Neural progenitor cell (in vitro differentiated cells): ENCODE data around the gene KCNT1. TPM values are rescaled to one million over a fixed set of nuclear protein-coding genes. Genes with fewer than 3 reads are reported as not detected.

Experiments
- DNase-seq: peaks from one replicate; pipeline ENCODE4 v3.0.0-alpha.2; 2016; ENCODE audit warnings: low spot score
- H2AFZ ChIP-seq: fragments of 200-600 bp; sonication (generic); replicated peaks from 2 replicates; pipeline ENCODE4 v1.6.1; 2016; ENCODE audit warnings: antibody characterized with exemption
- H3F3A ChIP-seq: fragments of 200-600 bp; sonication (generic); 2 replicates; pipeline ENCODE4 v1.6.1; 2016; ENCODE audit warnings: antibody characterized with exemption, low read depth
- H3K27ac ChIP-seq: fragments of 200-600 bp; sonication (generic); 2 replicates; pipeline ENCODE4 v1.5.1; 2016; ENCODE audit warnings: mild to moderate bottlenecking
- H3K27me3 ChIP-seq: fragments of 200-600 bp; sonication (generic); 2 replicates; pipeline ENCODE4 v1.6.1; 2016; ENCODE audit warnings: mild to moderate bottlenecking, moderate library complexity
- H3K36me3 ChIP-seq: fragments of 200-600 bp; sonication (generic); 2 replicates; pipeline ENCODE4 v1.5.1; 2016
- H3K4me1 ChIP-seq: fragments of 200-600 bp; sonication (generic); 2 replicates; pipeline ENCODE4 v1.6.1; 2016; ENCODE audit warnings: mixed run types
- H3K4me2 ChIP-seq: fragments of 200-600 bp; sonication (generic); 2 replicates; pipeline ENCODE4 v1.6.1; 2016
- H3K4me3 ChIP-seq: fragments of 200-600 bp; sonication (generic); 2 replicates; pipeline ENCODE4 v1.5.1; 2016
- H3K79me2 ChIP-seq: fragments of 200-600 bp; sonication (generic); 2 replicates; pipeline ENCODE4 v1.6.1; 2016; ENCODE audit warnings: low read depth
- H3K9ac ChIP-seq: fragments of 200-600 bp; sonication (generic); 2 replicates; pipeline ENCODE4 v1.6.1; 2016
- H3K9me3 ChIP-seq: fragments of 200-600 bp; sonication (generic); 2 replicates; pipeline ENCODE4 v1.5.1; 2016; ENCODE audit warnings: low read depth
- H4K20me1 ChIP-seq: fragments of 200-600 bp; sonication (generic); 2 replicates; pipeline ENCODE4 v1.6.1; 2016; ENCODE audit warnings: low read depth
- H3K27ac Mint-ChIP-seq: 3 replicates; pipeline ENCODE4 v1.8.0; 2021; ENCODE audit warnings: mixed read lengths
- H3K27me3 Mint-ChIP-seq: 2 replicates; pipeline ENCODE4 v1.8.0; 2022; ENCODE audit warnings: low read depth, mild to moderate bottlenecking, inconsistent platforms, moderate library complexity, mixed read lengths; ENCODE audit not compliant: insufficient read depth
- H3K36me3 Mint-ChIP-seq: 3 replicates; pipeline ENCODE4 v1.8.0; 2021; ENCODE audit warnings: mixed read lengths
- H3K4me1 Mint-ChIP-seq: 3 replicates; pipeline ENCODE4 v1.8.0; 2021; ENCODE audit warnings: mixed read lengths
- H3K4me3 Mint-ChIP-seq: 3 replicates; pipeline ENCODE4 v1.8.0; 2021; ENCODE audit warnings: mild to moderate bottlenecking, moderate library complexity, mixed read lengths
- H3K9me3 Mint-ChIP-seq: 3 replicates; pipeline ENCODE4 v1.8.0; 2020; ENCODE audit warnings: mixed read lengths
- EZH2 ChIP-seq: fragments of 200-600 bp; sonication (generic); IDR thresholded peaks from 2 replicates; pipeline ENCODE4 v1.6.1; 2017; ENCODE audit warnings: antibody characterized with exemption, mild to moderate bottlenecking, moderate library complexity
- EZH2phosphoT487 ChIP-seq: fragments of 200-600 bp; sonication (generic); IDR thresholded peaks from 2 replicates; pipeline ENCODE4 v1.6.1; 2017; ENCODE audit warnings: antibody characterized with exemption
- total RNA-seq: library from RNA; depleted of rRNA; stranded (reverse); fragments of >200 nt; gene quantifications from 2 replicates; pipeline ENCODE4 v1.2.3, GENCODE V29; 2015; ENCODE audit warnings: low replicate concordance
- TF ChIP-seq, protein P1 (sequence below): fragments of 200-600 bp; sonication (generic); IDR thresholded peaks from 2 replicates; pipeline ENCODE4 v1.5.1; 2017; ENCODE audit warnings: antibody characterized with exemption, mild to moderate bottlenecking

Gene KCNT1
- total RNA-seq, 1 donor from 2014 or later: not detected

GRCh38 chr9:135790356-135790755 lies 88.4 kb downstream of the KCNT1 start:
- no peak overlapping the region for H3K27ac Mint-ChIP-seq
- no peaks in the 10 kb centered on the region for H3K79me2 ChIP-seq
- H3K36me3 ChIP-seq: no peaks in the 10 kb centered on the region
- no peaks in the 10 kb centered on the region for H3K27me3 ChIP-seq
- no peaks in the 10 kb centered on the region for H3K4me1 ChIP-seq
- H3K4me1 Mint-ChIP-seq: no peaks in the 10 kb centered on the region
- H3K9me3 Mint-ChIP-seq: no peaks in the 10 kb centered on the region
- H3K4me3 Mint-ChIP-seq: no peak overlapping the region
- H2AFZ ChIP-seq: no peak overlapping the region
- H4K20me1 ChIP-seq: no peaks in the 10 kb centered on the region
- H3K27ac ChIP-seq: no peak overlapping the region
- H3K9ac ChIP-seq: no peak overlapping the region
- H3K36me3 Mint-ChIP-seq: no peaks in the 10 kb centered on the region
- TF ChIP-seq EZH2 (no peak), EZH2phosphoT487 (no peak)
- TF ChIP-seq, protein P1, sequence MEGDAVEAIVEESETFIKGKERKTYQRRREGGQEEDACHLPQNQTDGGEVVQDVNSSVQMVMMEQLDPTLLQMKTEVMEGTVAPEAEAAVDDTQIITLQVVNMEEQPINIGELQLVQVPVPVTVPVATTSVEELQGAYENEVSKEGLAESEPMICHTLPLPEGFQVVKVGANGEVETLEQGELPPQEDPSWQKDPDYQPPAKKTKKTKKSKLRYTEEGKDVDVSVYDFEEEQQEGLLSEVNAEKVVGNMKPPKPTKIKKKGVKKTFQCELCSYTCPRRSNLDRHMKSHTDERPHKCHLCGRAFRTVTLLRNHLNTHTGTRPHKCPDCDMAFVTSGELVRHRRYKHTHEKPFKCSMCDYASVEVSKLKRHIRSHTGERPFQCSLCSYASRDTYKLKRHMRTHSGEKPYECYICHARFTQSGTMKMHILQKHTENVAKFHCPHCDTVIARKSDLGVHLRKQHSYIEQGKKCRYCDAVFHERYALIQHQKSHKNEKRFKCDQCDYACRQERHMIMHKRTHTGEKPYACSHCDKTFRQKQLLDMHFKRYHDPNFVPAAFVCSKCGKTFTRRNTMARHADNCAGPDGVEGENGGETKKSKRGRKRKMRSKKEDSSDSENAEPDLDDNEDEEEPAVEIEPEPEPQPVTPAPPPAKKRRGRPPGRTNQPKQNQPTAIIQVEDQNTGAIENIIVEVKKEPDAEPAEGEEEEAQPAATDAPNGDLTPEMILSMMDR: no peak
- DNase-seq: no peak
- peaks cover 4% of the 10 kb centered on the region for H3K27me3 Mint-ChIP-seq
- no peak overlapping the region for H3K4me3 ChIP-seq
- no peaks in the 10 kb centered on the region for H3K9me3 ChIP-seq
- no peak overlapping the region for H3K4me2 ChIP-seq
- no peaks in the 10 kb centered on the region for H3F3A ChIP-seq

- Mint-ChIP-seq H3K36me3 (no peaks in the 10 kb centered on the region), H3K9me3 (no peaks in the 10 kb centered on the region), H3K27me3 (peaks cover 2% of the 10 kb centered on the region), H3K27ac (no peak overlapping the region), H3K4me1 (no peaks in the 10 kb centered on the region), H3K4me3 (no peak overlapping the region)
- Histone ChIP-seq H3K79me2 (no peaks in the 10 kb centered on the region), H3K9me3 (no peaks in the 10 kb centered on the region), H3K9ac (no peak overlapping the region), H3K4me3 (no peak overlapping the region), H3K4me2 (no peak overlapping the region), H3K36me3 (no peaks in the 10 kb centered on the region), H3F3A (no peaks in the 10 kb centered on the region), H3K27me3 (no peaks in the 10 kb centered on the region), H2AFZ (no peak overlapping the region), H3K27ac (no peak overlapping the region), H3K4me1 (no peaks in the 10 kb centered on the region), H4K20me1 (no peaks in the 10 kb centered on the region)
- TF ChIP-seq, protein P1: no peak
- TF ChIP-seq EZH2phosphoT487 (no peak), EZH2 (no peak)
- DNase-seq: no peak
Observed at GRCh38 chr9:135790850-135791249, 88.9 kb downstream of the KCNT1 start.

DNA sequence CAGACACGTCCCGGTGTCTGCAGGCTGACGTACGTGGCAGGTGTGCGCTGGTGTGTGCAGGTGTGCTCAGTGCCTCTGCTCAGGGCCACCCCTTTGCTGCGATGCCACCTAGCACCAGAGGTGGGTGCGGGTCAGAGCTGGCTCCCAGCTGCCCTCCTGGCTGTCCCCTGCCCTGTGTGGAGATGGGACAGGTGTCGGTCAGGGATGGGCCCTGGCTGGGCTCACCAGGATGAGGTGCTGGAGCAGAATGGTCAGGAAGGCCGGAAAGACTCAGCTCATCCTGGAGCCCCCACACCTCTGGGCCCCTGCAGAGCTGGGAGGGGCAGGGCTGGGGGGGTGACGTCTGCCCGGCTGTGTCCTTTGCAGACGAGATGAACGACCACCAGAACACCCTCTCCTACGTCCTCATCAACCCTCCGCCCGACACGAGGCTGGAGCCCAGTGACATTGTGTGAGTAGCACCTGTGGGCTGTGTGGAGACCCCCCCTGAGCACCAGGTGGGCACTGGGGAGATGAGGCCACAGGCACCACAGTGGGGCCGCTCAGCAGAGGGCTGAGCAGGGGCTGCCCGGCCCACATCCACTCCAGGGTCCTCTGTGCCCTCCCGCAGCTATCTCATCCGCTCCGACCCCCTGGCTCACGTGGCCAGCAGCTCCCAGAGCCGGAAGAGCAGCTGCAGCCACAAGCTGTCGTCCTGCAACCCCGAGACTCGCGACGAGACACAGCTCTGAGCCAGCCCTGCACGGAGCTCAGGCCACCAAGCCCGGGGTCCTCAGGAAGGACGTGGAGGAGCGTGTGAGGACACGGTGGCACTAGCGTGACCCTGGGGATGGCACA lies 89.7 kb downstream of the KCNT1 start:
- H2AFZ ChIP-seq: no peak overlapping the region
- H3K27ac ChIP-seq: no peak overlapping the region
- H3K27me3 ChIP-seq: no peaks in the 10 kb centered on the region
- Mint-ChIP-seq H3K36me3 (no peaks in the 10 kb centered on the region), H3K27me3 (peaks cover 2% of the 10 kb centered on the region), H3K4me1 (no peaks in the 10 kb centered on the region), H3K27ac (no peak overlapping the region), H3K4me3 (no peak overlapping the region), H3K9me3 (no peaks in the 10 kb centered on the region)
- no peaks in the 10 kb centered on the region for H3F3A ChIP-seq
- H4K20me1 ChIP-seq: no peaks in the 10 kb centered on the region
- DNase-seq: no peak
- H3K36me3 ChIP-seq: no peaks in the 10 kb centered on the region
- no peak overlapping the region for H3K4me3 ChIP-seq
- no peak overlapping the region for H3K4me2 ChIP-seq
- TF ChIP-seq, protein P1: no peak
- TF ChIP-seq EZH2phosphoT487 (no peak), EZH2 (no peak)
- H3K9me3 ChIP-seq: no peaks in the 10 kb centered on the region
- H3K9ac ChIP-seq: no peak overlapping the region
- no peaks in the 10 kb centered on the region for H3K4me1 ChIP-seq
- H3K79me2 ChIP-seq: no peaks in the 10 kb centered on the region
